ENCODE data around the gene TPST2.

Gene TPST2

GRCh38 chr22:26549902-26550497 lies 39.9 kb downstream of the TPST2 start:
- DNase-seq = no peak
- Histone ChIP-seq H3K27ac (ENCODE audit: insufficient read depth, low read length, poor library complexity, severe bottlenecking) (no peak overlapping the region), H3K4me3 (ENCODE audit: insufficient read depth, low read depth, low read length, poor library complexity, severe bottlenecking) (no peak overlapping the region), H3K36me3 (ENCODE audit: control insufficient read depth, insufficient read depth, low read length) (no peaks in the 10 kb centered on the region), H3K4me1 (ENCODE audit: control insufficient read depth, insufficient read depth, low read length, poor library complexity, severe bottlenecking) (no peaks in the 10 kb centered on the region), H3K27me3 (replicated peaks; ENCODE audit: control insufficient read depth, insufficient read depth, low read length, poor library complexity, severe bottlenecking) (no peaks in the 10 kb centered on the region), H3K9me3 (ENCODE audit: control insufficient read depth, low read length) (no peaks in the 10 kb centered on the region)

GRCh38 chr22:26548984-26549383 lies 40.9 kb downstream of the TPST2 start:
- Histone ChIP-seq H3K4me1 (ENCODE audit: control insufficient read depth, insufficient read depth, low read length, poor library complexity, severe bottlenecking) (no peaks in the 10 kb centered on the region), H3K4me3 (ENCODE audit: insufficient read depth, low read depth, low read length, poor library complexity, severe bottlenecking) (no peak overlapping the region)

DNA sequence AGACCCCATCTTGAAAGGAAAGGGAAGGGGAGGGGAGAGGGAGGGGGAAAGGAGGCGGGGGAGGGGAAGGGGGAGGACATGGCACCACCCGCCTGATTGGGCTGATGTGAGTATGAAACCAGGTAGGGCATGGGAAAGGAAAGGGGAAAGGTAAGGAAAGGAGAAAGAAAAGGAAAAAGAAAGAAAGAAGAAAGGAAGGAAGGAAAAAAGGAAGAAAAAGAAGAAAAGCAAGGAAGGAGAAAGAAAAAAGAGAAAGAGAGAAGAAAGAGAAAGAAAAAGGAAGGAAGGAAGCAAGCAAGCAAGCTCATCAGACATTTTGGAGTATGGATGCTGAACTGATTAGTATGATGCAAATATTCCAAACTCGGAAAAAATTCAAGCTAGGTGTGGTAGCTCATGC lies 41.6 kb downstream of the TPST2 start:
- Histone ChIP-seq H3K27ac (ENCODE audit: insufficient read depth, low read length, poor library complexity, severe bottlenecking) (no peak overlapping the region), H3K9me3 (ENCODE audit: control insufficient read depth, low read length) (no peaks in the 10 kb centered on the region), H3K36me3 (ENCODE audit: control insufficient read depth, insufficient read depth, low read length) (no peaks in the 10 kb centered on the region), H3K4me3 (ENCODE audit: insufficient read depth, low read depth, low read length, poor library complexity, severe bottlenecking) (no peak overlapping the region), H3K27me3 (replicated peaks; ENCODE audit: control insufficient read depth, insufficient read depth, low read length, poor library complexity, severe bottlenecking) (no peaks in the 10 kb centered on the region), H3K4me1 (ENCODE audit: control insufficient read depth, insufficient read depth, low read length, poor library complexity, severe bottlenecking) (peaks cover under 1% of the 10 kb centered on the region)
- no peak for DNase-seq

More at GRCh38 chr22:26548984-26549383, 40.9 kb downstream of the TPST2 start:
- H3K36me3 ChIP-seq (ENCODE audit: control insufficient read depth, insufficient read depth, low read length) = no peaks in the 10 kb centered on the region
- H3K27me3 ChIP-seq (replicated peaks; ENCODE audit: control insufficient read depth, insufficient read depth, low read length, poor library complexity, severe bottlenecking) = no peaks in the 10 kb centered on the region
- no peaks in the 10 kb centered on the region for H3K9me3 ChIP-seq (ENCODE audit: control insufficient read depth, low read length)
- no peak for DNase-seq
- no peak overlapping the region for H3K27ac ChIP-seq (ENCODE audit: insufficient read depth, low read length, poor library complexity, severe bottlenecking)

- DNase-seq = no peak
- Histone ChIP-seq H3K27ac (ENCODE audit: insufficient read depth, low read length, poor library complexity, severe bottlenecking) (no peak overlapping the region), H3K4me3 (ENCODE audit: insufficient read depth, low read depth, low read length, poor library complexity, severe bottlenecking) (no peak overlapping the region), H3K27me3 (replicated peaks; ENCODE audit: control insufficient read depth, insufficient read depth, low read length, poor library complexity, severe bottlenecking) (no peaks in the 10 kb centered on the region), H3K4me1 (ENCODE audit: control insufficient read depth, insufficient read depth, low read length, poor library complexity, severe bottlenecking) (peaks cover 6% of the 10 kb centered on the region), H3K9me3 (ENCODE audit: control insufficient read depth, low read length) (no peaks in the 10 kb centered on the region), H3K36me3 (ENCODE audit: control insufficient read depth, insufficient read depth, low read length) (no peaks in the 10 kb centered on the region)
Observed at GRCh38 chr22:26547837-26548236, 42.1 kb downstream of the TPST2 start.

- H3K27ac ChIP-seq (ENCODE audit: insufficient read depth, low read length, poor library complexity, severe bottlenecking) = no peak overlapping the region
- no peaks in the 10 kb centered on the region for H3K36me3 ChIP-seq (ENCODE audit: control insufficient read depth, insufficient read depth, low read length)
- no peak for DNase-seq
- peaks cover 7% of the 10 kb centered on the region for H3K4me1 ChIP-seq (ENCODE audit: control insufficient read depth, insufficient read depth, low read length, poor library complexity, severe bottlenecking)
- H3K9me3 ChIP-seq (ENCODE audit: control insufficient read depth, low read length) = no peaks in the 10 kb centered on the region
- no peak overlapping the region for H3K4me3 ChIP-seq (ENCODE audit: insufficient read depth, low read depth, low read length, poor library complexity, severe bottlenecking)
- no peaks in the 10 kb centered on the region for H3K27me3 ChIP-seq (replicated peaks; ENCODE audit: control insufficient read depth, insufficient read depth, low read length, poor library complexity, severe bottlenecking)
Observed at GRCh38 chr22:26547426-26547825, 42.5 kb downstream of the TPST2 start.

GRCh38 chr22:26546282-26546681 lies 43.6 kb downstream of the TPST2 start:
- Histone ChIP-seq H3K4me3 (ENCODE audit: insufficient read depth, low read depth, low read length, poor library complexity, severe bottlenecking) (no peak overlapping the region), H3K36me3 (ENCODE audit: control insufficient read depth, insufficient read depth, low read length) (no peaks in the 10 kb centered on the region), H3K27me3 (replicated peaks; ENCODE audit: control insufficient read depth, insufficient read depth, low read length, poor library complexity, severe bottlenecking) (no peaks in the 10 kb centered on the region), H3K27ac (ENCODE audit: insufficient read depth, low read length, poor library complexity, severe bottlenecking) (no peak overlapping the region), H3K4me1 (ENCODE audit: control insufficient read depth, insufficient read depth, low read length, poor library complexity, severe bottlenecking) (peaks cover 7% of the 10 kb centered on the region), H3K9me3 (ENCODE audit: control insufficient read depth, low read length) (no peaks in the 10 kb centered on the region)
- DNase-seq = no peak

GRCh38 chr22:26545827-26546226 lies 44.1 kb downstream of the TPST2 start:
- no peak overlapping the region for H3K4me3 ChIP-seq (ENCODE audit: insufficient read depth, low read depth, low read length, poor library complexity, severe bottlenecking)
- H3K4me1 ChIP-seq (ENCODE audit: control insufficient read depth, insufficient read depth, low read length, poor library complexity, severe bottlenecking) = peaks cover 7% of the 10 kb centered on the region
- peaks cover 2% of the 10 kb centered on the region for H3K36me3 ChIP-seq (ENCODE audit: control insufficient read depth, insufficient read depth, low read length)
- no peak for DNase-seq
- no peaks in the 10 kb centered on the region for H3K9me3 ChIP-seq (ENCODE audit: control insufficient read depth, low read length)
- H3K27ac ChIP-seq (ENCODE audit: insufficient read depth, low read length, poor library complexity, severe bottlenecking) = no peak overlapping the region
- no peaks in the 10 kb centered on the region for H3K27me3 ChIP-seq (replicated peaks; ENCODE audit: control insufficient read depth, insufficient read depth, low read length, poor library complexity, severe bottlenecking)

DNA sequence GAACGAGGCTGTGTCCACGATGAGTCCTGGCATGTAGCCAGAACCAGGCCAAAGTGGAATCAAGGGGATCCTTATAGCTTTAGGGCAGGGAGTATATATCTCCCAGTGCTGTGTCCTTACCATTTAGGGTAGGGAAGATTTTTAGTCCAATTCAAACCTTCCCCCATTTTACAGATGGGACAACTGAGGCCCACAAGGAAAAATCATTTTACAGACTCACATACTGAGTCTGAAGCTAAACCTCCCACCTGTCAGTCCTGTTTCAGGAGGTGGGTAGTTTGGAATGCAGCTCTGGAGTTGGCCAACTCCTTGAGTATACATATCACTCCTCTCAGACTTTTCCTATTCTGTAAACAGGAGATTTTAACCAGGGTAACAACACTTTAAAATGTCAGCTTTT lies 44.5 kb downstream of the TPST2 start:
- Histone ChIP-seq H3K4me1 (ENCODE audit: control insufficient read depth, insufficient read depth, low read length, poor library complexity, severe bottlenecking) (peaks cover 7% of the 10 kb centered on the region), H3K27ac (ENCODE audit: insufficient read depth, low read length, poor library complexity, severe bottlenecking) (no peak overlapping the region), H3K4me3 (ENCODE audit: insufficient read depth, low read depth, low read length, poor library complexity, severe bottlenecking) (no peak overlapping the region), H3K27me3 (replicated peaks; ENCODE audit: control insufficient read depth, insufficient read depth, low read length, poor library complexity, severe bottlenecking) (no peaks in the 10 kb centered on the region), H3K36me3 (ENCODE audit: control insufficient read depth, insufficient read depth, low read length) (peaks cover 7% of the 10 kb centered on the region), H3K9me3 (ENCODE audit: control insufficient read depth, low read length) (no peaks in the 10 kb centered on the region)
- DNase-seq = no peak

- H3K36me3 ChIP-seq (ENCODE audit: control insufficient read depth, insufficient read depth, low read length) = peaks cover 15% of the 10 kb centered on the region
- no peak for DNase-seq
- no peak overlapping the region for H3K27ac ChIP-seq (ENCODE audit: insufficient read depth, low read length, poor library complexity, severe bottlenecking)
- peaks cover 7% of the 10 kb centered on the region for H3K4me1 ChIP-seq (ENCODE audit: control insufficient read depth, insufficient read depth, low read length, poor library complexity, severe bottlenecking)
- H3K27me3 ChIP-seq (replicated peaks; ENCODE audit: control insufficient read depth, insufficient read depth, low read length, poor library complexity, severe bottlenecking) = no peaks in the 10 kb centered on the region
- no peak overlapping the region for H3K4me3 ChIP-seq (ENCODE audit: insufficient read depth, low read depth, low read length, poor library complexity, severe bottlenecking)
- H3K9me3 ChIP-seq (ENCODE audit: control insufficient read depth, low read length) = no peaks in the 10 kb centered on the region
Observed at GRCh38 chr22:26544489-26544888, 45.4 kb downstream of the TPST2 start.

- peaks cover 26% of the 10 kb centered on the region for H3K36me3 ChIP-seq (ENCODE audit: control insufficient read depth, insufficient read depth, low read length)
- H3K27me3 ChIP-seq (replicated peaks; ENCODE audit: control insufficient read depth, insufficient read depth, low read length, poor library complexity, severe bottlenecking) = no peaks in the 10 kb centered on the region
- no peak overlapping the region for H3K4me3 ChIP-seq (ENCODE audit: insufficient read depth, low read depth, low read length, poor library complexity, severe bottlenecking)
- H3K4me1 ChIP-seq (ENCODE audit: control insufficient read depth, insufficient read depth, low read length, poor library complexity, severe bottlenecking) = peaks cover 7% of the 10 kb centered on the region
- H3K27ac ChIP-seq (ENCODE audit: insufficient read depth, low read length, poor library complexity, severe bottlenecking) = no peak overlapping the region
- DNase-seq = no peak
- no peaks in the 10 kb centered on the region for H3K9me3 ChIP-seq (ENCODE audit: control insufficient read depth, low read length)
Observed at GRCh38 chr22:26542831-26543230, 47.1 kb downstream of the TPST2 start.
